ENCODE results near the gene ZSCAN4. TPM values are rescaled to one million over a fixed set of nuclear protein-coding genes. Genes with fewer than 3 reads are reported as not detected.
A peak's percentile ranks its signal among the peaks of the same experiment; 100 is the strongest.

Gene ZSCAN4
- total RNA-seq, 1 donor from 2014 or later: not detected

DNA sequence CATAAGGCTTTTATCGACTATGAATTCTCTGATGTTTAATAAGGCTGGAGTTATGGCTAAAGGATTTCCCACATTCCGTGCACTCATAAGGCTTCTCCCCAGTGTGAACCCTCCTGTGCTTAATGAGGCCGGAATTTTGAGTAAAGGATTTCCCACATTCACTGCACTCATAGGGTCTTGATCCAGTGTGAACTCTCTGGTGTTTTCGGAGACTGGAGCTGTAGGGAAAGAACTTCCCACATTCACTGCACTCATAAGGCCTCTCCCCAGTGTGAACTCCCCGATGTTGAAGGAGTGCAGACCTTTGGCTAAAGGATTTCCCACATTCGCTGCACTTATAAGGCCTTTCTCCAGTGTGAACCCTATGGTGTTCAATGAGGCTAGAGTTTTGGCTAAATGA is 32.9 kb downstream of the ZSCAN4 start:
- no peak overlapping the region for H3K4me3 Mint-ChIP-seq
- no peak for DNase-seq (ENCODE audit: low spot score in 2 of 2, unreplicated experiment in 2 of 2)
- H3K27ac Mint-ChIP-seq: no peak overlapping the region
- peaks cover 65% of the 10 kb centered on the region for H3K9me3 Mint-ChIP-seq
- H3K4me1 Mint-ChIP-seq: peaks cover 4% of the 10 kb centered on the region
- no peak for TF ChIP-seq CTCF (IDR thresholded peaks at IDR 0.05; ENCODE audit: unreplicated experiment)
- peaks cover 92% of the 10 kb centered on the region for H3K36me3 Mint-ChIP-seq
- no peaks in the 10 kb centered on the region for H3K27me3 Mint-ChIP-seq (ENCODE audit: low read depth)

- Mint-ChIP-seq H3K27ac (no peak overlapping the region), H3K9me3 (peaks cover 51% of the 10 kb centered on the region), H3K36me3 (peaks cover 66% of the 10 kb centered on the region), H3K27me3 (ENCODE audit: low read depth) (no peaks in the 10 kb centered on the region), H3K4me3 (peak overlapping the region; percentile 30), H3K4me1 (peaks cover 21% of the 10 kb centered on the region)
- DNase-seq (ENCODE audit: low spot score in 2 of 2, unreplicated experiment in 2 of 2): no peak
- no peak for TF ChIP-seq CTCF (IDR thresholded peaks at IDR 0.05; ENCODE audit: unreplicated experiment)
Measured at GRCh38 chr19:57706346-57706745, 37.6 kb downstream of the ZSCAN4 start.

GRCh38 chr19:57708641-57709361 is 40.1 kb downstream of the ZSCAN4 start, which contains the start of gene ZNF154:
Gene ZNF154, minus strand, starts transcription at chr19:57709204. Its CDS starts 233 bp downstream, at chr19:57708971.
- Mint-ChIP-seq H3K4me3 (peak within 1 kb of the TSS; percentile 92), H3K27ac (peak within 1 kb of the TSS; percentile 98), H3K36me3 (peaks cover 45% of the 10 kb centered on the region), H3K9me3 (peaks cover 33% of the 10 kb centered on the region), H3K27me3 (ENCODE audit: low read depth) (no peaks in the 10 kb centered on the region), H3K4me1 (peaks cover 21% of the 10 kb centered on the region)
- DNase-seq (ENCODE audit: low spot score in 2 of 2, unreplicated experiment in 2 of 2): peak; percentile 37 to 70
- TF ChIP-seq CTCF (IDR thresholded peaks at IDR 0.05; ENCODE audit: unreplicated experiment): no peak

- Mint-ChIP-seq H3K36me3 (peaks cover 45% of the 10 kb centered on the region), H3K4me3 (peak overlapping the region; percentile 92), H3K27ac (peak overlapping the region; percentile 98), H3K9me3 (peaks cover 28% of the 10 kb centered on the region), H3K27me3 (ENCODE audit: low read depth) (no peaks in the 10 kb centered on the region), H3K4me1 (peaks cover 21% of the 10 kb centered on the region)
- no peak for DNase-seq (ENCODE audit: low spot score in 2 of 2, unreplicated experiment in 2 of 2)
- TF ChIP-seq CTCF (IDR thresholded peaks at IDR 0.05; ENCODE audit: unreplicated experiment): no peak
Measured at GRCh38 chr19:57709616-57710015, 40.9 kb downstream of the ZSCAN4 start.

DNA sequence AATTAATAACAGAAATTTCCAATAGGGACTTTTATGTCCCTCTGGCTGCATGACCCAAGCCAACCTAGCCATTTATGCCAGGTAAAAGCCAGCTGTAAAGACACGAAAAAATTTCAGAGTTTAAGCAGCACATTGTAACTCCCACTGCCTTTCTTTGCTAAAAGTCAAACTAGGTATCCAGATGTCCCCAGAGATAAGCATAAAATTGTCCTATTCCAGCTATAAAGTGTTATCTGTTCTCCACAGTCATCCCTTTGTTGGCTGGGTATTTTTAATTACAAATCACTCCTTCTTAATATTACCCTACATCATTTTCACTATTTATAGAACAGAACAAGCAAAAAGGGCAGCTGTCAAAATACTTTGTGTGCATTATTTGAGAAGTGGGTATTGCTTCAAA is 43.5 kb downstream of the ZSCAN4 start:
- Mint-ChIP-seq H3K27ac (no peak overlapping the region), H3K4me3 (no peak overlapping the region), H3K9me3 (peaks cover 26% of the 10 kb centered on the region)

More for the DNA sequence above, 43.5 kb downstream of the ZSCAN4 start:
- no peak for DNase-seq (ENCODE audit: low spot score in 2 of 2, unreplicated experiment in 2 of 2)
- H3K4me1 Mint-ChIP-seq: peaks cover 15% of the 10 kb centered on the region
- TF ChIP-seq CTCF (IDR thresholded peaks at IDR 0.05; ENCODE audit: unreplicated experiment): no peak
- H3K36me3 Mint-ChIP-seq: peaks cover 40% of the 10 kb centered on the region
- no peaks in the 10 kb centered on the region for H3K27me3 Mint-ChIP-seq (ENCODE audit: low read depth)

Data from mesothelial cell of epicardium (in vitro differentiated cells).